Spleen (tissue), 11 donors: ENCODE data around the gene ZNF777. TPM values are rescaled to one million over a fixed set of nuclear protein-coding genes. Genes with fewer than 3 reads are reported as not detected.

Experiments used
- DNase-seq: peaks from one replicate; pipeline ENCODE4 v3.0.0-alpha.2; 2020
- H3K27ac ChIP-seq, 8 donors: fragments of 200-600 bp; sonication (generic) in 7 of 8; 1 replicate in 4 of 8; 2 replicates in 4 of 8; pipeline versions ENCODE4 v1.5.0 to v1.8.0; 2016 to 2021; ENCODE audit warnings: inconsistent platforms in 4 of 8, mild to moderate bottlenecking in 4 of 8, moderate library complexity in 1 of 8
- H3K27me3 ChIP-seq, 7 donors: fragments of 200-600 bp; sonication (generic) in 6 of 7; replicated peaks in 1 of 7; 1 replicate in 4 of 7; 2 replicates in 3 of 7; pipeline versions ENCODE4 v1.5.0 to v1.8.0; 2016 to 2021; ENCODE audit warnings: inconsistent platforms in 3 of 7, mild to moderate bottlenecking in 1 of 7
- H3K36me3 ChIP-seq, 6 donors: fragments of 200-600 bp; sonication (generic) in 5 of 6; 1 replicate in 4 of 6; 2 replicates in 2 of 6; pipeline versions ENCODE4 v1.5.0 to v1.8.0; 2016 to 2021; ENCODE audit warnings: inconsistent platforms in 2 of 6
- H3K4me1 ChIP-seq, 6 donors: fragments of 200-600 bp; sonication (generic) in 5 of 6; 1 replicate in 3 of 6; 2 replicates in 3 of 6; pipeline versions ENCODE4 v1.5.0 to v1.8.0; 2016 to 2021; ENCODE audit warnings: inconsistent platforms in 3 of 6
- H3K4me3 ChIP-seq, 8 donors: fragments of 200-600 bp; sonication (generic) in 7 of 8; 1 replicate in 4 of 8; 2 replicates in 4 of 8; pipeline versions ENCODE4 v1.5.0 to v1.8.0; 2016 to 2021; ENCODE audit warnings: inconsistent platforms in 4 of 8, mild to moderate bottlenecking in 4 of 8, moderate library complexity in 2 of 8
- H3K9me3 ChIP-seq, 8 donors: fragments of 200-600 bp; sonication (generic) in 7 of 8; 1 replicate in 4 of 8; 2 replicates in 4 of 8; pipeline versions ENCODE4 v1.5.0 to v1.8.0; 2016 to 2021; ENCODE audit warnings: inconsistent platforms in 4 of 8
- CTCF ChIP-seq, 11 experiments: fragments of 200-600 bp in 7 of 11; fragments of 450-650 bp in 4 of 11; sonication (generic) in 4 of 11; IDR thresholded peaks in 8 of 11; conservative IDR thresholded peaks in 3 of 11; 1 replicate in 7 of 11; 2 replicates in 4 of 11; pipeline versions ENCODE4 v1.4.0 to v1.8.0; 2016 to 2021; ENCODE audit warnings: antibody characterized with exemption in 11 of 11, inconsistent platforms in 4 of 11, mild to moderate bottlenecking in 1 of 11
- POLR2A ChIP-seq, 3 donors: fragments of 450-650 bp; IDR thresholded peaks; one replicate each; pipeline ENCODE4 v1.5.1; 2017; ENCODE audit warnings: antibody characterized with exemption in 3 of 3, mild to moderate bottlenecking in 1 of 3
- POLR2AphosphoS5 ChIP-seq, 3 donors: sonication (generic); formaldehyde crosslinking; IDR thresholded peaks; one replicate each; pipeline ENCODE4 v1.5.1; 2017; ENCODE audit warnings: antibody characterized with exemption in 3 of 3
- WGBS, 5 donors: extraction: QIAGEN DNeasy Blood & Tissue Kit in 3 of 5; methylation state at CpG; one replicate each; pipeline versions ENCODE4 v1.1.5 to v1.1.7; 2013 to 2018; 5-methylcytosine and 5-hydroxymethylcytosine counted together
- intact Hi-C: fragments of 100-400 bp; cut with DNase I; formaldehyde crosslinking; loops from one replicate; pipeline ENCODE4 v1.15.0; 2023; ENCODE audit warnings: low total_unique reads
- polyA plus RNA-seq, 3 donors: library from polyadenylated mRNA; stranded (reverse); fragments of 200-250 nt; gene quantifications; one replicate each; pipeline ENCODE4 v1.2.1, GENCODE V29; 2013
- total RNA-seq, 7 donors: library from RNA; depleted of rRNA in 3 of 7; stranded (reverse); fragments of >200 nt in 3 of 7; fragmentation: NEBNext Ultra II Directional in 4 of 7; extraction: Animal tissue kit (Norgen Biotek cat#: 25700) in 4 of 7; gene quantifications; one replicate each; pipeline versions ENCODE4 v1.1.0 to v1.2.1, GENCODE V29; 2016 to 2021
- donor health status: healthy with polysubstance abuse.
- donor health status: DM: no; HTN: no; CAD: no; lungs with moderate emphysema.
- donor health status: DM: no; HTN: no; CAD: no.
- donor health status: Bipolar disorder and iron deficiency.
- donor health status: healthy.
- donor health status: DM: no; HTN: no; CAD: no.
- donor health status: DM: yes; HTN: yes; CAD: no.

The ZNF777 gene
- total and polyA plus RNA-seq, 10 donors, result 3.4 to 12.6 (median 10.1) TPM

- 87 to 99% (median 97%) methylated on average over 6 of the region's 6 CpGs for WGBS, 5 donors
- intact Hi-C loops, result no loop called here
- H3K27me3 ChIP-seq, result no peaks in the 10 kb centered on the region
Measured at GRCh38 chr7:149471289-149471953, 10.6 kb upstream of the ZNF777 start.

GRCh38 chr7:149469806-149470205 lies 8.9 kb upstream of the ZNF777 start:
- WGBS, 5 donors, result 92 to 96% (median 94%) methylated on average over 8 of the region's 8 CpGs
- Histone ChIP-seq H3K4me3 (no peak overlapping the region), H3K9me3 (peaks cover 0 to 6% (median 0%) of the 10 kb centered on the region in 8 donors), H3K36me3 (peaks cover 0 to 49% (median 26%) of the 10 kb centered on the region in 6 donors), H3K27me3 (peaks cover 0 to 5% (median 0%) of the 10 kb centered on the region in 7 donors), H3K4me1 (no peaks in the 10 kb centered on the region), H3K27ac (no peak overlapping the region)
- TF ChIP-seq POLR2AphosphoS5 (IDR thresholded peaks at IDR 0.05) (no peak), CTCF (IDR thresholded peaks at IDR 0.05 in 8 of 11, conservative IDR thresholded peaks at IDR 0.05 in 3 of 11) (no peak), POLR2A (IDR thresholded peaks at IDR 0.05) (no peak)
- intact Hi-C loops, result no loop called here
- no peak for DNase-seq

More at GRCh38 chr7:149471289-149471953, 10.6 kb upstream of the ZNF777 start:
- H3K9me3 ChIP-seq, result peaks cover 0 to 6% (median 0%) of the 10 kb centered on the region in 8 donors
- TF ChIP-seq POLR2AphosphoS5 (IDR thresholded peaks at IDR 0.05) (no peak), POLR2A (IDR thresholded peaks at IDR 0.05) (no peak), CTCF (IDR thresholded peaks at IDR 0.05 in 8 of 11, conservative IDR thresholded peaks at IDR 0.05 in 3 of 11) (no peak)
- no peak for DNase-seq
- peaks cover 0 to 65% (median 41%) of the 10 kb centered on the region in 6 donors for H3K36me3 ChIP-seq
- H3K27ac ChIP-seq, result no peak overlapping the region
- H3K4me1 ChIP-seq, result no peaks in the 10 kb centered on the region
- no peak overlapping the region for H3K4me3 ChIP-seq

- Histone ChIP-seq H3K27me3 (peaks cover 0 to 11% (median 0%) of the 10 kb centered on the region in 7 donors), H3K36me3 (peaks cover 0 to 33% (median 10%) of the 10 kb centered on the region in 6 donors), H3K4me3 (no peak overlapping the region), H3K4me1 (no peaks in the 10 kb centered on the region), H3K9me3 (peaks cover 0 to 6% (median 0%) of the 10 kb centered on the region in 8 donors), H3K27ac (no peak overlapping the region)
- no peak for TF ChIP-seq POLR2A (IDR thresholded peaks at IDR 0.05)
- intact Hi-C loops, result no loop called here
- 68 to 87% (median 79%) methylated on average over 5 of the region's 5 CpGs for WGBS, 5 donors
- DNase-seq, result no peak
Measured at GRCh38 chr7:149468208-149468607, 7.3 kb upstream of the ZNF777 start.

- WGBS, 5 donors, result 81 to 97% (median 89%) methylated on average over 1 of the region's 1 CpG
- H3K4me1 ChIP-seq, result no peaks in the 10 kb centered on the region
- intact Hi-C loops, result no loop called here
- H3K9me3 ChIP-seq, result peaks cover 0 to 6% (median 0%) of the 10 kb centered on the region in 8 donors
- H3K4me3 ChIP-seq, result no peak overlapping the region
- peaks cover 0 to 11% (median 0%) of the 10 kb centered on the region in 7 donors for H3K27me3 ChIP-seq
- TF ChIP-seq POLR2AphosphoS5 (IDR thresholded peaks at IDR 0.05) (no peak), CTCF (IDR thresholded peaks at IDR 0.05 in 8 of 11, conservative IDR thresholded peaks at IDR 0.05 in 3 of 11) (no peak), POLR2A (IDR thresholded peaks at IDR 0.05) (no peak)
- peaks cover 0 to 25% (median 1%) of the 10 kb centered on the region in 6 donors for H3K36me3 ChIP-seq
- H3K27ac ChIP-seq, result no peak overlapping the region
- DNase-seq, result no peak
Measured at GRCh38 chr7:149467321-149467859, 6.5 kb upstream of the ZNF777 start.
